Stimulated activated CD8-positive, alpha-beta memory T cell treated with anti-CD3 and anti-CD28 coated beads, Interleukin-4, amount 100 ng/mL, for 24 hours (primary cell): Measurements from ENCODE around the gene DNAJC15.

Source experiments
- DNase-seq: peaks from one replicate; pipeline ENCODE4 v3.0.0-alpha.2; 2020; ENCODE audit warnings: low read depth

Gene DNAJC15

DNA sequence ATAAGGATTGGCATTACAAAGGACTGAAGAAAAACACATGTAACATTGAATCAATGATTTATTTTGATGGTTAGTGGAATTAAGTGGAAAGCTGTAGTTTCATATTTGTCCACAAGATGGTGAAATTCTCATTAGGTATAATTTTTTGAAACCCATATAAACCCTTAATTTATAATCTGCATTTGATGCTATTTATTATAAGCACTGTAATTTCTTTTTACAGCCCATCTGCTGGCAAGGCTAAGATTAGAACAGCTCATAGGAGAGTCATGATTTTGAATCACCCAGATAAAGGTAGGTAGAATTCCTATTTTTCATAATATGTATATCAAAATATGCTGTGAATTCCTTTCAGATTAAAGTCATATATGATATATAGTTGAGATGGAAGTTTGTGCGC lies 62.2 kb downstream of the DNAJC15 start:
- no peak for DNase-seq

DNA sequence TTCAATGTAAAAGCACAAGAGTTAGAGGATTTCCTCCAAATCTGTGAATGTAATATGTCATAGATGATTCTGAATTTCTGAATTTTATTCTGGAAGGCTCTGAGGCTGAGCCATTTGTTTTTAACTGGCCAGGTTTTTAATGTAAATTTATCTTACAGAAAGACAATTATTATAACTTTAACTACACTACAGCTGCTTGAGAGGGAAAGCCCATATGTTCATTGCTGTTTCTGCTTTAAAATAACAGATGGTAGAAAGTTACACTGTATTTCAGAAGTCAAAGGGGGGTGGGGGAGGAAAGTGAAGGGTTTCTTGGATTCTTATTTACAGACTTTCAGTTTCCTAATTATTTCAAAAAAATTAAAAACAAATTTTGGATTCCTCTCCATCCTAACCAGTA lies 62.8 kb downstream of the DNAJC15 start:
- DNase-seq, result no peak

DNA sequence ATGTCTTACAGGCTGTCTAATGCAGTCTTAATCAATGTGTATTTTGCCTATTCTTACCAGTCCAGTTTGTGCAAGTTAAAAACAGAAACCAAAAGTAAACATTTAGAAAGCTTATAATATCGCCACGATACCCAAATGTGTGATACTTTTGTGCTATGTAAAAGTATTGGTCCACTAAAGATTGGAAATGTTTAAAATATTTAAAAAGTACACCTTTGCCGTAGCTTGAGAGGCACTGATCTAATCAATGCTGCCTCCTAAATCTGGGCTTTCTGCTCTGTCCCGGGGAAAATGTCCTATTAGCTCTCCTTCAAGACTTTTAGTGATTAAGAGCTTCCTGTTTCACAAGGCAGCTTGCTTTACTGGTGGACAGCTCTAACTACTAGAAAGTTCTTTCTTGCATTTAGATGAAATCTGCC lies 64.7 kb downstream of the DNAJC15 start:
- no peak for DNase-seq

DNA sequence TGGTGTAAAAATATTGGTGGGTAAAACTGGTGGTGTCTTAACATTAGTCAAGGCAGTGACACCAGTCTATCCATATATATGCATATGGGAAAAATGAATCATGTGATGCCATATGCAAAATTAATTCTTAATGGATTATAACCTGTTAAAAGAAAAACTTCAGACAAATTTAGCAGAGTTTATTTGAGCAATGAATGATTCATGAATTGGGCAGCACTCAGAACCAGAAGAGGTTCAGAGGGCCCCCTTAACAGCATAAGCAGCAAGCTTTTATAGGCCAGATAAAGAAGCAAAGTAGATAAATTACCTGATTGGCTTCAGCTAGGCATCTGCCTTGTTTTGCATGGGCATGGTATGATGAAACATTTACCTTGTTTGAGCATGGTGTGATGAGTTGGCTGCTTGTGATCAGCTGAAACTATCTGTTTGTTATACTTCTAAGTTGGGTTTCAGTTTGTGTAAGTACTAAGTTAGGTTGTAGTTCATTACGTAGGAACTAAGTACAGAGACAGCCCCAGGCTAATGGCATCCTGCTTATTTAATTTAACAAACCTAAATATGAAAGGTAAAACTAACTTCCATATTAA lies 66.6 kb downstream of the DNAJC15 start:
- DNase-seq, result no peak

DNA sequence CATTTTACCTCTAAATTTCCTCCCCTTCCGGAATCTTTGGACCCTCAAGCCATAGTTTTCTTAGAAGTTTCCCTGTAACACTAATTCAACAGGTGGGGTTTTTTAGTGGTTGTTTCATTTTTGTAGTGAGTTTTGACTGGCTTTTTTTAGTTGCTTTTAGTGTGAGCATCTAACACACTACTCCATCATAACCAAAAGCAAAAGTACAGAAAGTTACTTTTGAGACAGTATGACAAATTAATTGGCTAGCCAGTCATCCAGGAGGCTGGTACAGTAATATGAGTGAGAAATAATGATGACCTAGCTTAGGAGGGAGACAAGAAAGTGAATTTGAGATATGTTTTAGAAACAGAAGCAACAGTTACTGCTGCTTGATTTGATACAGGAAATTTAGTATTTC lies 71.5 kb downstream of the DNAJC15 start:
- DNase-seq, result no peak

DNA sequence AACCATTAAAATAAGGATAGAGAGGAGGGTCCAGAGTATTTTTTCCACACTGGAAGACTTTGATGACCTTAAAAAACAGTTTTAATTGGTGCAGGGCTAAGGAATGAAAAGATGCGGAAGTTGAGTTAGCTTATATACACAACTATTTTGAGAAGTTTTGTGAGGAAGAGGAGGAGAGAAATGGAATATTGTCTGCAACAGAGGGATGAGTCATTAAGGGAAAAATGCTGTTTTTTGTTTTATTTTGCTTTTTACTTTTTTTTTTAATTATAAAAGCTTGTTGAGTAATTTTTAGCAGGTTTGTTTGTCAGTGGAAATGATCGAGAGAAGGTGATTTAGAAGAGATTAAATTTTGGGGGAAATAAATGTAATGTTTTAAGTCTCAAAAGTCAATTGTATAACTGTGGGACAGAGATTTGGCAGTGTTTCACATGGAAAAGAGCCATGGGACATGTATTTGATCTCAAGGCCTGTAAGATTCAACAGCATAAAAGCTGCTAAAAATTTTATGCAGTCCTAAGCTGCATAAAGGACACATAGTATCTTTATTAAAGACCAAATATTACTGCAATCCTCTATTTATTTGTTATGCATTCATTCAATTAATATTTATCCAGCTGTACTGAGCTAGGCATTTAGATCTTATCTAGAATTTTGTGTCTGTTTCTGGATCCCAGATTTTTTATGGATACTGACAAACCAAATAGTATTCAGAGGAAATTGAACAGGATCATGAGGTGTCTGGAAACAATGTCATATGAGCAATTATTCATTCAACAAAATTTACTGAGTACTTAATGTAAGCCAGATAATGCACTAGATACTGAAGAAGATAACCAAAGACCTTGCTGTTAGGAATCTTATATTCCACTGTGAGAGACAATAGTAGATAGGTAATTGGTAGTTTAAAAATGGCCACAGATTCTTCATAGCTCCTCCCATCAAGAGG lies 72.7 kb downstream of the DNAJC15 start:
- no peak for DNase-seq

DNA sequence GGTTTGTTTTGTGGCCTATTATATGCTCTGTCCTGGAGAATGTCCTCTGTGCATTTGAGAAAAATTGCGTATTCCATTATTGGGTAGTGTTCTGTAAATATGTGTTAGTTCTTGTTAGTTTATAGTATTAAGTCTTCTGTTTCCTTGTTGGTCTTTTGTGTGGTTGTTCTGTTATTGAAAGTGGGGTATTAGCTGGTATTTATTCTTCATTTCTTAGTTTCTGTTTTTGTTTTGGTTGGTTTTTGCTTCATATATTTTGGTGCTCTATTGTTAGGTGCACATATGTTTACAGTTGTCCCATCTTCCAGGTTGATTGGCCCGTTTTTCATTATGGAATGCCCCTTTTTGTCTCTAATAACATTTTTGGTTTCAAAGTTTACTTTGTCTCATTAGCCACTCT lies 77.3 kb downstream of the DNAJC15 start:
- no peak for DNase-seq

DNA sequence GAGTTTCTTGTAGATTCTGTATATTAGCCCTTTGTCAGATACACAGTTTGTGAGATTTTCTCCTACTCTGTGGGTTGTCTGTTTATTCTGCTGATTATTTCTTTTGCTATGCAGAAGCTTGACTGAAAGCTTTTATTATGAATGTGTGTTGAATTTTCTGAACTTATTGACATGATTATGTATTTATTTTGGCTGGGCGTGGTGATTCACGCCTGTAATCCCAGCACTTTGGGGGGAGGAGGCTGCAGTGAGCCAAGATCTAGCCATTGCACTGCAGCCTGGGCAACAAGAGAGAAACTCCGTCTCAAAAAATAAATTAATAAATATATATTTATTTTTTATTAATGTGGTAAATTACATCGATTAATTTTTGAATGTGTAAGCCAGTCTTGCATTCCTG lies 78.9 kb downstream of the DNAJC15 start:
- no peak for DNase-seq

DNA sequence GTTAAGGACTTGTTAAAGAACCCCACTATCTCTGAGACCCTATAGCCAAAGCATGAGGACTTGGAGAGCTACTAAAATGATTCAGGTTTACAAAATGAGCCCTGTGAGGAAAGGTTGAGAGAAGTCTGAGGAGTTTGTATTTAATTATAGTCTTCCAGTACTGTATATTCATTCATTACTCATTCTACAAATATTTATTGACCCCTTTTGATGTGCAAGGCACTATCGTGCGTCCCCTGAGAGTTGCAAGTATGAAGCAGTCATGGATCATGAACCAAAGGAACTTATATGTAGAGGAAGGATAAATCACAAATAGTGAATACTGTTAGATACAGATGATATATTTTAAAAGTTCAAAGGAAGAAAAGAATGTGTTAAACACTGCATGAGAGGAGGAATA lies 84.4 kb downstream of the DNAJC15 start:
- no peak for DNase-seq

DNA sequence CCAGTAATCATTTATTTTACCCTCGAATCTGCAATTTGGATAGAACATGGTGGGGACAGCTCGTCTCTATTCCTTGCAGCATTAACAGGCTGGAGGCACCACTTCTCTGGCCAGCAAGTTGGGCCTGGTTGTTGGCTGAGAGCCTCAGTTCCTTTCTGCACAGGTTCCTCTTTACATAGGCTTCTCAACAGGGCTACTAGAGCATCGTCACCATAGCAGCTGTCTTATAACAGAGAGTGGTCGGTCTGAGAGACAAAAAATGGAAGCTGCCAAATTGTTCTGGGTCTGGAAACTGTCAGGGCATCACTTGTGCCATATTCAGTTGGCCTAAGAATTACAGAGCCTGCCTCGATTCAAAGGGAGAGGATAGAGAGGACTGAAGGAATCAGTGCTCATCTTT lies 86.7 kb downstream of the DNAJC15 start:
- no peak for DNase-seq

DNA sequence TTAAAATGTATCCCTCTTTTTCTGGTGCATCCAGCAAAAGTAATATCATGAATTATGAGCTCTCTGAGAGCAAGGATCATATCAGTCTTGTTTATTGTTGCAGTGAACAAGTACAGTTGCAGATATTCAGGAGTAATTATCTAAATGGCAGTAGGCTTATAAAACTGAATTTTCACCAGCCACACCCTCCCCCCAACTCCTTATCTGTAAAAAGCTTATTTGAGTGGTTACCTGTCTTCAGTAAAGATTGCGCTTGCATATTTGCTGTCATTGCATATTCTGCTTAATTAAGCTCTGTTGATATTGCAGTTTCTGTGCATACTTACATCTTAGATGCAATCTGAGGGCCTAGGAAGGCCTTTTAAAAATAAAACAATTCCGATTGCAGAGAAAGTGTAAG lies 87.3 kb downstream of the DNAJC15 start:
- no peak for DNase-seq

DNA sequence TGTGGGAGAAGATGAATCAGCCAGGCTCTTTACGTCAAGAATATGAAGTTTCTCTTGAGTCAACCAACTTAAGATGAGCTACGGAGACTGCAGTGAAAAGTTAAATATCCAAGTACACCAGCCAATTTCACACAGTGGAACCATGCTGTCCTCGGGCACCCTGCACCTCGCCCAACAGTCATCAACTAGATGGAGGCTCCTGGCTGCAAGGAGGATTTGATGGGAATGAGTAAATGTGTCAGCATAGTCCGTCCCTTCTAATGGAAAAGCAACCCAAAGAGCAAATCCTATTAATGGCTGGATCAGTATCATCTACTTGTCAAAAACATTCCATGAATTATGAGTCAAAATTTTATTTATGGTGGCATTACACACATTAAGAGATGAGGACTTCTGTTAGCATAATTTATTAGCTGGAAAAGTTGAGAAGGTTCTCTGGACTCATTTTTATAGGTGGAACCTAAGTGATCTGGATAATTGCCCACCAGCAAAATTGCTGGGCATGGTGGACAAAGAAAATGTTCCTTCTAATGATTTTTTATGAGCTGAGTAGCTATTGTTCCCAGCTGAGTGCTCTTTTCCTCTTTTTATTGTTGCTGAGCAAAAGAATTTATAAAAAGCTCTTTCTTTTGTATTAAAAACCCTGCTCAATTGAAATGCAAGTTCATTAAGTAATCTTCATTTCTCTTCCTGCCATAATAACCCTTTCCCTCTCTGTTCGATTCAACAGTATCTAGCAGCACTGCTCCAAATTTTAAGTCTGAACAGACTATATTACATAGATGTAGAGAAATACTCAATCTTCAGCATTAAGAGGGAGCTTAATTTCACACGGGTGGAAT lies 88.4 kb downstream of the DNAJC15 start:
- no peak for DNase-seq

DNA sequence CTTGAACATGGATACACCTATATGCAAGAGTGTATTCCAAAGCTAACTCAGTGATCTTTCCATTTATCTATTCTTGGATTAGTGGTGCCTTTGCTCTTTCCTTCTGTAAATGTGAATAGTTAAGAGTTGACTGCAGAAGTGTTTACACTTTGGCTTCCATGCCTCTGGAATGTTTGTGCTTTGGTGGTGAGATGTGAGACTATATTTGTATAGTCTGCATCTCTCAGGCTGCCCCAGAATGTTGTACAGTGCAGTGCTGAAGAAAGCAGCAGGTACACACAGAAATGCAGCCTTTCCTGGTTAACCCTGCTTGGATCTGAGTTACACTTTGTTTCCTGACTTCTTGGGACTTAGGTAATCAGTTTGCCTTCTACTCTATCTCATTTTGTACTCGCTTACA lies 90.2 kb downstream of the DNAJC15 start:
- no peak for DNase-seq

DNA sequence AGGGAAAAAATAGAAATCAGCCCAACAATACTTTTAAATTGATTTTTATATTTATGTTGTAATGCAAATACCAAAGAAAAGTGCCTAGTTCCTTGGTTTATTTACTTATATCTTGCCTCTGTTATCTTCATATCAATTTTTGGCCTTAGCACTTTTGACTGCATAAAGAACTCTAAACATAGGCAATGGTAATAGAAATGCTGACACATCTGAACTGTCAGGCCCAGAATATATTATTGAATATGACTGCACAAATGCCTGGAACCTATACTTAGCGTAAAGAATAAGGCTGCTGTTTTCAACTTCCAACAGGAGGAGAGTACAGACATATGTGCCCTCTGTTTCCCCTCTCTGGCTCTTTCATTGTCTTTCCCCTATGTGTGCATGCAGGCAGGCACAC lies 91.1 kb downstream of the DNAJC15 start:
- no peak for DNase-seq

DNA sequence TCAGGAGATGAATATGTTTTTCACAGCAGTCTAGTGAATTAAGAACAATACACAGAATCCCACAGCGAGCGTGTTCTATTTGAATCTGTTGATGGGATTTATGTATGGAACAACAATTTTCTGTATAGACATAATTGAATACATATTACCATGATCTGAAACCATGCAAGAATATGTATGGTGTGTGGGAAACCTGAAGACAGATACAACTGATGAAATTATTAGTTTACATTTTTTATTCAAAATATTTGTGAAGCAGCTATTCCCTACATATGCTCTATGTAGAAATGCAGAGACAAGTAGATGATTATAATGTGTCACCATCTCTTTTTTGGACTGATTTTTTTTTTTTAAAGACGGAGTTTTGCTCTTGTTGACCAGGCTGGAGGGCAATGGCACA lies 91.8 kb downstream of the DNAJC15 start:
- no peak for DNase-seq

DNA sequence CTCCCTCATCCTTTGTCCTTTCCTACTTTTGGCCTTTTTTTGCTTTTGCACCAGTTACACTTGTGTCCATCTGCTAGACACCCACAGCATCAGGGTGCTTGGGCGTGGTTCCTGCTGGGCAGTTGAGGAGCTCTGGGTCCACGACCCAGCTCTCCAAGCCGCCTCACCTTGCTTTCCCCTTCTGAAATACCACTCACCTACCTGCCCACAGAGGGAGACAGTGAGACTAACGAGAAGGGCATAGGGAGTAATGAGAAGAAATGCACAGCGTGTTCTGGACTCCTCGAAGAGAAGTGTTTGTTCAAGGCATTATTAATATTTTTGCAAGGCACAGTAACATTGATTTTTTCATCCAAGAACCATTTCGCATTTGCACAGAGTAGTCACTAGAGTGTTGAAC lies 92.9 kb downstream of the DNAJC15 start:
- DNase-seq, result no peak

DNA sequence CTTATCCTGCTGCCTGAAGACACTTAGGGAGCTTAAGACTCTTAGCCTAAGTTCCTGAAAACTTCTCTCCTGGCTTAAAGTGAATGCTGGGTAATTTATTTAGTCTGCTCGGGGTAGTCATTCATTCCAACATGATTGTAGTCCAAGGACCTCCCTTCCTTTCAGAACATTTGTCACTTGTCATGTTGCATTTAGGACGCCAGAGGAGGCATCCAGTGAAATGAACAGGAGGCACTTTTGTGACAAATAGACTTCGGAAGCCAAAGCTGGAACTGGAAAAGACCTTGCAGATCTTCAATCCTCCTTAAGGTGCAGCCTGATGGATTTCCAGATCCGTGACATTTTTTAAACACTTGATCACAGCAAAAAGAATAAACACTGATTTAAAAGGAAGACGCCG lies 95.1 kb downstream of the DNAJC15 start:
- no peak for DNase-seq

DNA sequence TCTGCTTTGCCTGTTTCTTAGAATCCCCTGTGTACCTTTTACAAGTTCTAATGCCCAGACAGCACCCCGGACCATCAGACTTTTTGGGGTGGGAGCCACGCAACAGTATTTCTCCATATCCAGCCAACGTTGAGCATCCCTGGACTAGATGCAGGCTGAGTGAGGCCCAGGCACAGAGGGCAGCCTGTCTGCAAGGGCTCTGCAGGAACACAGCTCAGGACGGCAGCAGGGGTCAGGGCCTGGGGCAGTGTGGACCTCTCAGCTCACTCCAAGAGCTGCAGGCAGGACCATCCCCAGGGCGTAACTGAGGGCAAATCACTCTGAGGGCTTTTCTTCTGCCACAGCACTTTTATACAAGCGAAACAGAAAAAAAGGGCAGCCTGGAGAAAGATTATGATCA lies 95.8 kb downstream of the DNAJC15 start:
- DNase-seq, result no peak

DNA sequence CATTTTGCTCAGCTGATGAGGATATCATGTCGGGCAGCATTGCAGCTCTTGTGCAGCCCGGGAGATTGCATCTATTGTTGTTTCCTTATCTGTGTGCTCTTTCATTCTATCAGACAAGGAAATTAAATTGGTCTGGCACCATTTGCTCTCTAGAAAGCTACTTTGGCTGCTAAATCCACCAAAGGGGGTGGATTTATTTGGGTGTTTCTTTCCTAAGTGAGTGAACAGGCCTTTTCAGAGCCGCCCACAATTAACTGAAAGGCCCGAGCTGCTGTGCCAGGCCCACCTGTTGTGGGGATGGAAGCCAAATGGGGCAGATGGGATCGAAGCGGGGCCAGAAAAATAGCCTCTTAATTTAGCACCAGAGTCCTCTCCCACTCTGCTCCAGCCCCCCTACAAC lies 99.4 kb downstream of the DNAJC15 start:
- no peak for DNase-seq

DNA sequence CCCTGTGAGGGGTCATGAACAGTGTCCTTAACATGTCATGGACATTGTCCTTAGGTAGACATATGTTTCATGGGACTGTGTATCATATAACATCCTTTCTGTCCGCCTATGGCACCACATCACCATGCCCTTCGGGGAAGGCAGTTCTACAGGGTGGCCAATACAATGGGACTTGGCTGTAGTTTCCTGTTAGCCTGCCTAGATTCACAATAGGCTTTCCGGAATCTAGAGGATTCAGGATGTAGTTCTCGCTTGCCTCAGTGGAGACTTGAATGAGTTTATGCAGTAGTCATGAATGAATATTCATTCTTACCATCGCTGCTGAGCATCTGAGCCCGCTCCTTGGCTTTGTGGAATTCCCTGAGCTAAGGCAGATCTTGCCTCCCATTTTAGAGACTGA lies 100.5 kb downstream of the DNAJC15 start:
- DNase-seq, result no peak

DNA sequence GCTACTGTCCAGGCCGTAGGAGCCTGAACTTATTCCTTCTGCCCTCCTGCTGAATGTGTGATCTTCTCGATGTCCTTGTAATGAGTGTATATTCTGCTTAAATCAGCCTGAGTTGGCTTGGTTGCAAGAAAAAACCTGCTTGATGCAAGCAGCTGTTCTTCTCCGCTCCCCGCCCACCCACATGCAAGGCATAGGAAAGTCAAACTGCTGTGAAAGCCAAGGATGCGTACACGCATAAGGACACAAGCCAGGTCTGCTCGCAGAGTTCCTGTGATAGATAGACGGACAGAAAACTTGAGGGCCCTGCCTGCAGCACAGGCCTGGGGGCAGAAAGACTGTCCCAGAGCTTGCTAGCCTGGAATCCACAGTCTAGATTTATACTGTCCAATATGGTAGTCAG lies 101.1 kb downstream of the DNAJC15 start:
- DNase-seq, result no peak

DNA sequence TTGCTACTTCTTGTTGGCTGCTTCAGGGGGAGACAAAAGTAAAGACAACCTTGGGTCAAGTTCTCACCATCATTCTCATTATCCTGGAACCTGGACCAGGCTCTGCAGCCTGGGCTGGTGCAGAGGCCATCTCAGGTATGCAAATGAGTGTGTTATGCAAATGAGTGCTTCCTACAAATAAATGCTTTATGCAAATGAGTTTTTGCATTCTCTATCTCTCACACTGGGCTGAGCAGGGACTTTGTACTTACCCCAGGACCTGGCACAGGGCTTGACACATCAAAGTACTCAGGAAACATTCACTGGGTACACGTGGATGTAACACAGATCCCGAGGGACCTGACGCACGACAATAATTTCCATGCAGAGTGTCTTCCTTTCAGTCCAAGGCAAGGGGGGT lies 103.0 kb downstream of the DNAJC15 start:
- DNase-seq, result no peak
